Vagina (tissue), 2 donors: ENCODE data around the gene RBM44.

Experiments
- CTCF ChIP-seq, 3 experiments: fragments of 450-650 bp in 2 of 3; fragments of 200-600 bp in 1 of 3; sonication (generic) in 1 of 3; IDR thresholded peaks; one replicate each; pipeline ENCODE4 v1.5.1; 2017 to 2019; ENCODE audit warnings: antibody characterized with exemption in 3 of 3, mild to moderate bottlenecking in 2 of 3, moderate library complexity in 2 of 3
- POLR2A ChIP-seq, 2 donors: fragments of 450-650 bp; IDR thresholded peaks; one replicate each; pipeline ENCODE4 v1.6.1; 2017; ENCODE audit warnings: antibody characterized with exemption in 2 of 2, mild to moderate bottlenecking in 2 of 2, moderate library complexity in 2 of 2

- TF ChIP-seq POLR2A (IDR thresholded peaks at IDR 0.05) (no peak), CTCF (IDR thresholded peaks at IDR 0.05) (peak; percentile 67 to 75 (median 73))
Observed at GRCh38 chr2:237858294-237859081, 59.9 kb downstream of the RBM44 start.
